ENCODE measurements around the gene SRGAP3. TPM values are rescaled to one million over a fixed set of nuclear protein-coding genes. Genes with fewer than 3 reads are reported as not detected.

SRGAP3 gene
- total and polyA plus RNA-seq, 10 of the 15 experiments (the other 5 are each of a cell fraction or from before 2014, with no cell fraction given) = 0.32 to 1.7 (median 0.99) TPM

DNA sequence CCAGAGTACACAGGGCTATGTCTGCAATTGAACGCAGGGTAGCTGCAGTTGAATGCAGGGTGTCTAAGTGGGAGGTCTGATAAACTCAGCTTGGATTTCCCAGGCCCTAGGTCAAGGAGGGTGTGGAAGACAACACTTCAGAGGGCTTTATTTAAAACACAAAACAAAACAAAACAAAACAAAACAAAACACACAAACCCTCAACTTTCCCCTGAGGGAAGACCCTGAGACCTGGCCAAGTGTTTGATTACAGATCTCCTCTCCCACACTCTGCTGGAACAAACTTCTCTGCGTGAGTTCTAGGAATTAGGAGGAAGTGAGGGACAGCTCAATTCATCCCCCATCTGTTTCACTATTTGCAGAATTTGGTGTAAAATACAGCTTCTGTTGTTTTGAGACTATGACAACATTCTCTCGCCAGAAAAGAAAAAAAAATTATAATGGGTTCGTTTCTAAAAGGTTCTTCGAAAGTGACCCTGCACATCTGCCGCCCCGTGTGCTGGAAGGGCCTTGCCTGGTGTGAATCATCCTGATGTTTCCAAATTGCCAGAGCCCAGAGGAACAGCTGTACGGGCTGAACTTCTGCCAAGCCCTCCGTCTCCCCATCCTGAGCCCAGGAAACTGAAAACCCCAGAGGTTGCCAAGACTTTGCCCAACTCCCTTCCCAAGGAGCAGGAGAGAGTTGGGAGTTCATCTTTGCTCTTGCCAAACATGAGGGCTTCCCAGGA is 212.9 kb downstream of the SRGAP3 start (continued):
- TF ChIP-seq CBX3 (IDR thresholded peaks at IDR 0.05; ENCODE audit: borderline replicate concordance, low read depth) = no peak

DNA sequence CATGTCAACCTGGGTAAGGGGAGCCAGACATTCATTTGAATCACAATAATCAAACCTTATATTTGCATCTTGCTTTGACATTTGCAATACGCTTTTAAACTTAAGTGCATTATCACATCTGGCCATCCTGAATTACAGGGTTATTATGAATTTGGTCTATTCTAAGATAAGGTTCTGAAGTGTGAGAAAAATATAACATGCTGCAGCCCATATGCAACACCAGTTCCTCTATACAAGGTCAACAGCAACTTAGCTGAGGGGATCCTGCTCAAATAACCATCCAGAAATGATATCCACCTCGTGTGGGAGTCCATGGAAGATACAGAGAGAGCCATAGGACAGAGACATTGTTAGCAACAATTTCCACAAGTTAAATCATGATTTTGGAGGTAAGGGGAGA is 213.5 kb downstream of the SRGAP3 start:
- ChIA-PET POLR2A (interaction anchor here (0.6 kb wide), 1 partner anchor 615 kb away, joined by 3 read pairs; no protein-coding TSS in a partner anchor), CTCF (no interaction called here), SMC1A (ENCODE audit: uncharacterized antibody, unreplicated experiment) (no interaction called here), RAD21 (ENCODE audit: unreplicated experiment) (no interaction called here)
- no peak for FAIRE-seq
- intact Hi-C loops (cut with micrococcal nuclease; ENCODE audit: unreplicated experiment) = no loop called here
- Histone ChIP-seq H2AFZ (ENCODE audit: control insufficient read depth, low read depth, low read length) (no peak overlapping the region), H3K36me3 (ENCODE audit: control insufficient read depth in 2 of 2, insufficient read depth in 2 of 2, low read length in 1 of 2) (no peaks in the 10 kb centered on the region), H3K27me3 (replicated peaks in 1 of 2; ENCODE audit: control insufficient read depth in 2 of 2, insufficient read depth in 2 of 2, low read length in 1 of 2) (no peaks in the 10 kb centered on the region; a peak in 1 of 4 replicates), H4K20me1 (ENCODE audit: control insufficient read depth, insufficient read depth) (no peaks in the 10 kb centered on the region), H3K4me2 (ENCODE audit: control insufficient read depth, insufficient read depth) (no peak overlapping the region; the same call in 1 of the 2 replicates), H3K79me2 (ENCODE audit: control insufficient read depth, insufficient read depth, low read length) (no peaks in the 10 kb centered on the region), H3K9me3 (replicated peaks; ENCODE audit: control insufficient read depth, insufficient read depth, low read length) (no peaks in the 10 kb centered on the region), H3K9ac (ENCODE audit: control insufficient read depth, insufficient read depth, low read length) (no peak overlapping the region), H3K27ac (ENCODE audit: control insufficient read depth, insufficient read depth) (no peak overlapping the region), H3K4me3 (no peak overlapping the region), H3K4me1 (ENCODE audit: control insufficient read depth, insufficient read depth, low read length) (peaks cover 16% of the 10 kb centered on the region)
- ATAC-seq = no peak
- WGBS (ENCODE audit: insufficient coverage, insufficient replicate concordance, low lambda C conversion rate, missing lambda C conversion rate) = 27% methylated on average over 2 of the region's 2 CpGs
- in situ Hi-C loops (cut with MboI) = no loop called here
- DNase-seq (ENCODE audit: low read depth, low spot score) = no peak
- no TSS peak for BruUV-seq (replicated peaks)
- no peak for TF ChIP-seq CBX5 (IDR thresholded peaks at IDR 0.05; ENCODE audit: low read depth)
- no peak for TF ChIP-seq SP1 (IDR thresholded peaks at IDR 0.05; ENCODE audit: low read depth, low read length)
- TF ChIP-seq TAF1 (IDR thresholded peaks at IDR 0.05; ENCODE audit: borderline replicate concordance, low read depth, low read length) = no peak
- no peak for TF ChIP-seq WRNIP1 (IDR thresholded peaks at IDR 0.05; ENCODE audit: borderline replicate concordance, low read depth, low read length)
- TF ChIP-seq EP300 (IDR thresholded peaks at IDR 0.05; ENCODE audit: borderline replicate concordance in 1 of 2, control insufficient read depth in 1 of 2, low read depth in 2 of 2, low read length in 2 of 2) = no peak
- no peak for TF ChIP-seq NR2F1 (conservative IDR thresholded peaks at IDR 0.05)
- no peak for TF ChIP-seq STAT3 (IDR thresholded peaks at IDR 0.05; ENCODE audit: low read depth, low read length)
- TF ChIP-seq HCFC1 (IDR thresholded peaks at IDR 0.05; ENCODE audit: low read length) = no peak
- TF ChIP-seq, protein P1, sequence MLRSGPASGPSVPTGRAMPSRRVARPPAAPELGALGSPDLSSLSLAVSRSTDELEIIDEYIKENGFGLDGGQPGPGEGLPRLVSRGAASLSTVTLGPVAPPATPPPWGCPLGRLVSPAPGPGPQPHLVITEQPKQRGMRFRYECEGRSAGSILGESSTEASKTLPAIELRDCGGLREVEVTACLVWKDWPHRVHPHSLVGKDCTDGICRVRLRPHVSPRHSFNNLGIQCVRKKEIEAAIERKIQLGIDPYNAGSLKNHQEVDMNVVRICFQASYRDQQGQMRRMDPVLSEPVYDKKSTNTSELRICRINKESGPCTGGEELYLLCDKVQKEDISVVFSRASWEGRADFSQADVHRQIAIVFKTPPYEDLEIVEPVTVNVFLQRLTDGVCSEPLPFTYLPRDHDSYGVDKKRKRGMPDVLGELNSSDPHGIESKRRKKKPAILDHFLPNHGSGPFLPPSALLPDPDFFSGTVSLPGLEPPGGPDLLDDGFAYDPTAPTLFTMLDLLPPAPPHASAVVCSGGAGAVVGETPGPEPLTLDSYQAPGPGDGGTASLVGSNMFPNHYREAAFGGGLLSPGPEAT (IDR thresholded peaks at IDR 0.05; ENCODE audit: low read depth) = no peak
- TF ChIP-seq TCF3 (IDR thresholded peaks at IDR 0.05; ENCODE audit: borderline replicate concordance, insufficient read depth, low read depth, low read length) = no peak
- no peak for TF ChIP-seq PML (IDR thresholded peaks at IDR 0.05; ENCODE audit: low read length)
- TF ChIP-seq RELA (IDR thresholded peaks at IDR 0.05; ENCODE audit: borderline replicate concordance, partially characterized antibody) = no peak
- TF ChIP-seq, protein P2, sequence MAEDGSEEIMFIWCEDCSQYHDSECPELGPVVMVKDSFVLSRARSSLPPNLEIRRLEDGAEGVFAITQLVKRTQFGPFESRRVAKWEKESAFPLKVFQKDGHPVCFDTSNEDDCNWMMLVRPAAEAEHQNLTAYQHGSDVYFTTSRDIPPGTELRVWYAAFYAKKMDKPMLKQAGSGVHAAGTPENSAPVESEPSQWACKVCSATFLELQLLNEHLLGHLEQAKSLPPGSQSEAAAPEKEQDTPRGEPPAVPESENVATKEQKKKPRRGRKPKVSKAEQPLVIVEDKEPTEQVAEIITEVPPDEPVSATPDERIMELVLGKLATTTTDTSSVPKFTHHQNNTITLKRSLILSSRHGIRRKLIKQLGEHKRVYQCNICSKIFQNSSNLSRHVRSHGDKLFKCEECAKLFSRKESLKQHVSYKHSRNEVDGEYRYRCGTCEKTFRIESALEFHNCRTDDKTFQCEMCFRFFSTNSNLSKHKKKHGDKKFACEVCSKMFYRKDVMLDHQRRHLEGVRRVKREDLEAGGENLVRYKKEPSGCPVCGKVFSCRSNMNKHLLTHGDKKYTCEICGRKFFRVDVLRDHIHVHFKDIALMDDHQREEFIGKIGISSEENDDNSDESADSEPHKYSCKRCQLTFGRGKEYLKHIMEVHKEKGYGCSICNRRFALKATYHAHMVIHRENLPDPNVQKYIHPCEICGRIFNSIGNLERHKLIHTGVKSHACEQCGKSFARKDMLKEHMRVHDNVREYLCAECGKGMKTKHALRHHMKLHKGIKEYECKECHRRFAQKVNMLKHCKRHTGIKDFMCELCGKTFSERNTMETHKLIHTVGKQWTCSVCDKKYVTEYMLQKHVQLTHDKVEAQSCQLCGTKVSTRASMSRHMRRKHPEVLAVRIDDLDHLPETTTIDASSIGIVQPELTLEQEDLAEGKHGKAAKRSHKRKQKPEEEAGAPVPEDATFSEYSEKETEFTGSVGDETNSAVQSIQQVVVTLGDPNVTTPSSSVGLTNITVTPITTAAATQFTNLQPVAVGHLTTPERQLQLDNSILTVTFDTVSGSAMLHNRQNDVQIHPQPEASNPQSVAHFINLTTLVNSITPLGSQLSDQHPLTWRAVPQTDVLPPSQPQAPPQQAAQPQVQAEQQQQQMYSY (CRISPR knock-in tag; IDR thresholded peaks at IDR 0.05) = no peak
- no peak for TF ChIP-seq MYB (IDR thresholded peaks at IDR 0.05; ENCODE audit: borderline replicate concordance, low read depth, low read length)
- TF ChIP-seq CEBPB (IDR thresholded peaks at IDR 0.05; ENCODE audit: borderline replicate concordance in 1 of 2, low read depth in 2 of 2, low read length in 2 of 2) = no peak
- no peak for TF ChIP-seq EED (IDR thresholded peaks at IDR 0.05; ENCODE audit: low read depth)
